Stimulated activated CD8-positive, alpha-beta memory T cell treated with anti-CD3 and anti-CD28 coated beads, Interleukin-4, amount 100 ng/mL, for 48 hours (primary cell): ENCODE measurements around the gene SH3GL1.
"Not testable (repeated sequence)": the region's sequence is repeated elsewhere in the genome, so short reads cannot be mapped to it uniquely, and the experiment has no call there.

Source experiments
- DNase-seq: peaks from one replicate; pipeline ENCODE4 v3.0.0-alpha.2; 2020

Gene SH3GL1

DNA sequence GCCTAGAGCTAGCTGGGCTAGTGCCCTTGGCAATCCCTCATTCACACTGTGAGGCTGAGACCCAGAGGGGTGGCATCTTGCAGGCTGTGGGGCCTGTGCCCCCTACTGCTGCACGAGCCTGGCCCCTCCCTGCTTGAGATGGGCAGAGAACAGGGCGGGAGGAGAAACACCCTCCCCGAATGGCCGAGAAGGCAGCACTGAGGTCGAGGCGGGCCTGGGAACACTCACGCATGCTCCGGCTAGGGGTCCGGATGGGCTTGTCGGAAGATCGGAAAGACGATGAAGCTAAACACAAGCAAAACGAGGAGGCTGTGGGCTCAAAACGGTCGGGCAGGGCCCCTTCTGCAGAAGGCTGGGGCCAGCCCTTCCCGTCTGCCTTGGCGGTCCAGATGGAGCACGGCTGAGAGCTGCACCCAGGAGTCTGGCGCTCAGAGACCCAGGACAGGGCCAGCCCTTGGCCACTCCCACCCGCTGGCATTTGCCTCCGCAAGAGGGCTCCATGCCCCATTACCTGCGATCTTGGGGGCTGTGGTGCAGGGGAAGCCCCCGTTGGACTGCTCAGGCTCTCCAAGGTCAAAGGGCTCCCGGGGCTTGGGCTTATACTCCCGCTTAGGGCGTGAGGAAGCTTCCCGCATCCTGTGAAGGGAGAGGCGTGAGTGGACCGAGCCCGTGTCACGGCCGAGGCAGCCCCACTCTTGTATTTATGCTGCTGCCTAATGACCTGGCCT lies 38.1 kb downstream of the SH3GL1 start:
- no peak for DNase-seq

DNA sequence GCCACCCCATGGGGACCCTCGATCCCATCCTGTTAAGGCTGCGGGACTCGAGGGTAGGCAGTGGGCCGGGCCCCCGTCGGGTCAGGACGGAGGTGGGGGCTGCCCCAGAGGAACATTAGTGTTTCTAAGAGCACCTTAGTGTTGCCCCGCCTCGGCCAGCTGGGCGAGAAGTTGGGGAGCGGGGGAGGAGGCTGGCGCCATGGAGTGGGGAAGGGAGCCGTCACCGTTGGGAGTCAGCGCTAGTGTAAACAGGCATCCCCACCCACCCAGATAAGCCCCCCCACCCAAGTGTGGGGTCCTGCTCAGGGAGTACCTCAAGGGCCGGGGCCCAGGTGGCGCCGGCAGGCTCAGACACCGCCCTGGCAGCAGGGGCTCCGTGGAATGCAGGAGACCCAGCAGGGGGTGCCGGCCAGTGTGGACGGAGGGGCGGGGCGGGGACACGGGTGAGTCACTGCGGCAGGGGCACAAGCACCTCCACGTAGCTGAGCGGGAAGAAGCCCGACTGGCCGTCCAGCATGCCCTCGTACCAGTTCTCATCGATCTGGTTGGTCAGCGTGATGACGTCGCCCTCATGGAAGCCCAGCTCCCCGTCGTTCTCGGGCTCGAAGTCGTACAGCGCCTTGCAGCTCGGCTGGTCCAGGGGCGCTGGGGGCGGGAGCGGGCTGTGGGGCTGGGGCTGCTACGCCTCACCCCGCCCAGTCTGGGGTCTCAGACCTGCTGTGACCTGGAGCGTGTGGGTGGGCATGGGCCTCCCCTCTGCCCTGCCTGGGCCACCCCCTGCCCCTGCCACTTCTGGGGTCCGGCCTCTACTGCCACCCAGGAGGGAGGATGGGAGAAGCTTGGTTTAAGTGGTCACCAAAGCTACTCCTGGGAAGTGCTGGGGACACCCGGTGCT lies 38.9 kb downstream of the SH3GL1 start:
- DNase-seq, result no peak

DNA sequence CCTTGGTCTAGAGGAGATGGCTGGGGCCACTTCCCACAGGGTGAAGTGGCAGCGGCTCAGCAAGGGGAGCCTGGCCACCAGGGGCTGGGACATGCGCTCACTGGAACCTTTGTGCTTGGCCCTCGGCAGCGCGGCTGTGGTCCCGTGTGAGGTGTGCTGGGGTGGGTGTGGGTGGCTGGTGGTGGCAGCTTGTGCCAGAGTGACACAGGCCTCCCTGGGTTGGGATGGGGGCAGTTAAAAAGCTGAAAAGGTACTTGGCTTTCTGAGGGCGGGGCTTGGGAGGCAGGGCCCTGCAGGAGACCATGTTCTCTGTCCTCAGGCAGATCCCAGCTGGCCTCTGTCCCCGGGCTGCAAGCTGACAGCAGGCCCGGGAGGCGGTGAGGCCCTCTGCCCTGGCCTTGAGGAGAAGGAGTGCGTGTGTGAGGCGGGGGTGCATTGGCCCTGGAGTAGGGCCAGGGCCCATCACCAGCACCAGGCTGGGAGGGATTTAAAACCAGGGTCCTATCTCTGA lies 39.7 kb downstream of the SH3GL1 start:
- no peak for DNase-seq

DNA sequence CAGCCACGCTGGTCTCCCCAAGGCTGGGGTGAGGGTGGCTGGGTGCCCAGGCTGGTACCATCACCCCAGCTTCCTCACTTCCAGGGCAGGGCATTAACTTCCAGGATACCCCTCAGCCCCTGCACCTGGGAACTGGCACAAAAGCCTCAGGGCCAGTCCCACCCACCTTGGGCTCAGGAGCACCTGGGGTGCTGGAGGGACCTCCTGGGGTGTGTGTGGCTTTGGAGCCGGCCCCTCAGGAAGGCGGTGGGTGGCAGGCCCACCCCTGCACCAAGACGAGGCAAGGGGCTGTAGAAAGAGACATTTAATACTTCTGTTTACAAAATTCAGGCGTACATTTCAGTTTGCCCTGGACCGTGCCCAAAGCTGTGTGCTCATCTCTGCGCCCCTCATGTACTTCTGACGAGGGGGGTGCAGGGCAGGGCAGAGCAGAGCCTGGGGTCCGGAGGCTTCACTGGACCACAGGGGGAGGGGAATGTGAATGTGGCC lies 40.2 kb downstream of the SH3GL1 start:
- DNase-seq, result no peak

DNA sequence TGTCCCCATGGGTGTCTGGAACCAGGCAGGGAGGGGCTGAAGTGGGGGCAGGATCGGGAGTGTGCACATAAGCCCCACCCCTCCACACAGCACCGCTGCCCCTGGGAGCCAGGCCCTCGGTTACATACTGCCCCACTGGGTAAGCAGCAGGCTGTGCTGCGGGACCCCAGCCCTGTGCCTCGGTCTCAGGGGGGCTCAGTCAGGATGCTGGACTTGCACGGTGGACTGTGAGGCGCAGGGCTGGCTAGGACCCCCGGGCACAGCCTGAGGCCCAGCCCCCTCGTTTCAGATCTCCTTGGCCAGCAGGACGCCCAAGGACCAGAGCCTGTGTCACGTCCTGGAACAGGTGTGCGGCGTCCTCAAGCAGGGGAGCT lies 40.7 kb downstream of the SH3GL1 start:
- no peak for DNase-seq

DNA sequence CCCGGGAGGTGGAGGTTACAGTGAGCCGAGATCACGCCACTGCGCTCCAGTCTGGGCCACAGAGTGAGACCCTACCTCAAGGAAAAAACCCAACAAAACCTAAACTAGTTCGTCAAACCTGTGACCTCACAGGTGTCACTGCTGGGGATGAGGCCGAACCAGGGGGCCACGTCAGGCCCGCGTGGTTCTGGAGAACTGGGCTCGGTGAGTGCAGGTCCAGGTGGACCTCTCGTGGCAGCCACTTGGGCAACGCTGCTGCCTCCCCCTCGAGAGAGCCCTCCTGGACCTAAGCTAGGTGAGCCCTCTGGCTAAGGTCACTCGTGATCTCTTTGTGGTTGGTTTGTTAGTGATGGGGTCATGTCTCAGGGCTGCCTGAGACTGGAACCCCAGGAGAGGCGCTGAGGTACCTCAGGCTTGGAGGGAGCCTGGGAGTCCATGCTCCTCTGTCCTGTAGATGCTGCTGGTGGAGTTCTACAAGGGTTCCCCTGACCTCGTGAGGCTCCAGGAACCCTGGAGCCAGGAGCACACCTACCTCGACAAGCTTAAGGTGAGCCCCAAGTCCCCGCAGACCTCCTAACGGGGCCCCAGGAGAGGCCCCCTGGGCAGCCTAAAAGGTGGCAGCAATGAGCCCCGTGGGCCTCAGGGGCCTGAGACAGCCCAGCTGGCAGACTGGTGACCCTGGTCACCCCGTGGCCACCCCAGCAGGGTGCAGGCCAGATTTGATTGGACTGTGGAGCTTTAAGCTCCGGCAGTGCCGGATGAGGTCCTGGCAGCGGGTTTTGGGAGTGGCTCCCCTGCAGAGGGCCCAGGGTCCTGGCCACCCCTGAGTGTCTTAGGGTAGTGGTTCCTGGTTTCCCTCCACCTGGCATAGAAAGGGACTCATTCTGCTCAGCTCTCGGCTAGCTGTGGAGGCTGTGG lies 41.4 kb downstream of the SH3GL1 start:
- no peak for DNase-seq

DNA sequence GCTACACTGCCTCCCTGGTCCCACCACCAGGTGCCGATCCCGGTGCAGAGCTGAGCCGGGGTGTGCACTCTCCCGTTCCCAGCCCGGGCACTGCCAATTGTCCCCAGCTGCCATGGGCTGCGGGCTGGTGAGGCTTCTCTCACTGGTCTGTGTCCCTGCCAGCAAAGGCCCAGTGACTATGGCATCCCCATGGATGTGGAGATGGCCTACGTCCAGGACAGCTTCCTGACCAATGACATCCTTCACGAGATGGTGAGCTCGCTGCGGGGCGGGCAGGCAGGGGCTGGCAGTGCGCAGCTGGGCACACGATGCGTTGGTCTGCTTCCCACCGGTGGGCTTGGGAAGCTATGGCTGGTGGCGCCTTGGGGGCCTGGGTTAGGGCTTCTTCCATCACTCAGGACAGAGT lies 42.4 kb downstream of the SH3GL1 start:
- no peak for DNase-seq

DNA sequence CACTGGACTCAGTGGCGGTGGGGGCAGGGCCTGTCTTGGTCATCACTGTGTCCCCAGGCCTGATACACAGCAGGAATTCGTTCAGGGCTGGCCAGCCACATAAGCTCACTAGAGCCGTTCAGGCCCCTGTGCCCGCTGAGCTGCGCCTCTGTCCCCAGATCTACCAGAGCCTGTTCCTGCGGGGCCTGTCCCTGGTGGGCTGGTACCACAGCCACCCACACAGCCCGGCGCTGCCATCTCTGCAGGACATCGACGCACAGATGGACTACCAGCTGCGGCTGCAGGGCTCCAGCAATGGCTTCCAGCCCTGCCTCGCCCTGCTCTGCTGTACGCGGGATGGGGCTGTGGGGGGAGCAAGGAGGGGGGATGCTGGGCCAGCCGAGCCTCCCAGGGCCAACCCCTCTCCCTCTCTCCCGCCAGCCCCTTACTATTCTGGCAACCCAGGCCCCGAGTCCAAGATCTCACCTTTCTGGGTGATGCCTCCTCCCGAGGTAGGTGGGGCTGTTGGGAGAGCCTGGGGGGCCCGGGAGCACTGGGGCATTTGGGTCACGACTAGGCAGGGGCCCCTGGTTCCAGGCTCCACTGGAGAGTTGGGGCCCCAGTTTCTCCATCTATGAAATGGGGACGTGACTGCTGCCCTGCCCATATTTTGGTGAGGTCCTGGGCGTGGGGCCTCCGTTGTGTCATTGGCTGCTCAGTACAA lies 43.1 kb downstream of the SH3GL1 start:
- DNase-seq, result no peak

DNA sequence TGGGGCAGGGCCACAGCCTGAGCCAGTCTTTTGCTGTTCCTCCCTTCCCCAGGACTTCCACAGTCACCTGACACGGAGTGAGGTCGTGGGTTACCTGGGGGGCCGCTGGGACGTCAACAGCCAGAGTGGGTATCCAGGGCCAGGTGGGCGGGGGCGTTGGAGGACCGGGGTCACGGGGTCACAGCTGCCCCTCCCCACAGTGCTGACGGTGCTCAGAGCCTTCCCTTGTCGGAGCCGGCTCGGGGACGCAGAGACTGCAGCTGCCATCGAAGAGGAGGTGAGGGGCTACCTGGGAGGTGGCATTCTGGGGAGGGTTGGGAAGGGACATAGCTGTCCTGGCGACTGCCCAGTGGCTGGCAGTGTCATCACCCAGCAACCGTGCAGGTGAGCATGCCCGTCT lies 45.5 kb downstream of the SH3GL1 start:
- DNase-seq, result no peak

DNA sequence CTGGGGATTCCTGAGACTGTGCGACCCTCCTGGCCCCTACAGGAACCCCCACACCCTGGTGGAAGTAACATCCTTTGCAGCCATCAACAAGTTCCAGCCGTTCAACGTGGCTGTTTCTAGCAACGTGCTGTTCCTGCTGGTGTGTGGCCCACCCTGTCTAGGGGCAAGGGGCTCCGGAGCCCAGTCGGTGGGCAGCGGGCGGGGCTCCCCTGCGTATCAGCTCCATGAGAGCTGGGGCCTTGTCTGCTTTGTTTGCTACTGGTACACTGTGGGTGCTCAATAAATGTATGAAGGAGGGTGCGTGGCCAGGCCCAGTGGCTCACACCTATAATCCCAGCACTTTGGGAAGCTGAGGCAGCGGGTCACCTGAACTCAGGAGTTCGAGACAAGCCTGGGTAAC lies 46.1 kb downstream of the SH3GL1 start:
- no peak for DNase-seq

DNA sequence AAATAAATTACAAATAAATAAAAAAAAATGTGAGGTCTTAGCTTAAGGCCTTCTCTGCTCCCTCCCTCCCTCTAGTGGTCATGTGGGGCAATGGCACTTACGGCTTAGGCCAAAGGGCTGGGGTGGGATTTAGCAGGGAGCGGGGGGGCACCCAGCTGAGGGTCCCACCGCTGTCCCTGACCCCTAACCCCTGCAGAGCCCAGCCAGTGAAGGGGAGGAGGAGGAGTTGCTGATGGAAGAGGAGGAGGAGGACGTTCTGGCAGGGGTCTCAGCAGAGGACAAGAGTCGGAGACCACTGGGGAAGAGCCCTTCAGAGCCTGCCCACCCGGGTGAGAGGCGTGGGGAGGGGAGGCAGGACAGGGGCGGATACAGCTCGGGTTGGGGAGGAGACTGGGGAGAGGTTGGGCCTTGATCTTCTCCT lies 47.6 kb downstream of the SH3GL1 start:
- peak; percentile 75 for DNase-seq

DNA sequence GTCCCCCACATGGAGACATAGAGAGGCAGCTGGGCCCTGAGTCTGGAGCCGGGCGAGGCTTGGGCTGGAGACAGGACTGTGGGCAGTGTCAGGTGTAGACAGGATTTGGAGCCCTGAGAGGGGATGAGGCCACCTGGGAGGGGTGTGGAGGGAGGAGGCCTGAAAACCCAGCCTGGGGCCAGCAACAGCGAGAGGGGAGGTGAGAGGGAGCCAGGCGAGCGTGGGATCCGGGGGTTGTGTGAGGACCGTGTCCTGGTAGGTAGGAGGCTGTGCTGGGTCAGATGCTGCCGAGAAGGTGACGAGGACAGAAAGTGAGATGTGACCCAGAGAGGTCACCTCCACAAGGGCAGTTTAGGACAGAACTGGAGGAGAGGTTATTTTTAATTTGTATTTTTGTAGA lies 49.6 kb downstream of the SH3GL1 start:
- no peak for DNase-seq

DNA sequence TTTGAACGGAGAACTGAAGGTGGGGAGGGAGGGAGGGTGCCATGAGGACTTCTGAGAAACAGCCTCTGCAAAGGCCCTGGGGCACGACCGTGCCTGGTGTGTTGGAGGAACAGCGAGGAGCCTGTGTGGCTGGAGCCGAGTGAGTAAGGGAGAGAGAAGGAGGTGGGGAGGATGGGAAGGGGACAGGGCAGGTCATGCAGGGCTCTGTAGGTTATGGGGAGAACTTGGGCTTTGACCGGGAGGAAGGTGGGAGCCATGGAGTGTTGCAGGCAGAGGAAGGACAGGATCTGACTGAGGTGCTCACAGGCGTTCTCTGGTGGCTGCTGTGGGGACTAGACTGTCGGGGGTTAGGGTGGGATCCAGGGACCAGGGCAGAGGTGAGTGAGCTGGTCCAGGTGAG lies 50.2 kb downstream of the SH3GL1 start:
- DNase-seq, result no peak

DNA sequence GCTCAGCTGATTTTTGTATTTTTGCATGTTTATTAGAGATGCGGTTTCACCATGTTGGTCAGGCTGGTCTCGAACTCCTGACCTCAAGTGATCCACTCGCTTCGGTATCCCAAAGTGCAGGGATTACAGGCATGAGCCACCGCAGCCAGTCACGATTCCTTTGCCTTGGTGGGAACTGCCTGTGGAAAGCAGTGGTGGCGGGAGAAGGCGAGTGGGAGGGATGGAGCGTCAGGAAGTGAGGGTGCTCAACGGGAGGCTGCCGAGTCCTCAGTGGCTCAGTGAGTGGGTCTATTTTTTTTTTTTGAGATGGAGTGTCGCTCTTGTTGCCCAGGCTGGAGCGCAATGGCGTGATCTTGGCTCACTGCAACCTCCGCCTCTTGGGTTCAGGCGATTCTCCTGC lies 51.1 kb downstream of the SH3GL1 start:
- not testable (repeated sequence) for DNase-seq

DNA sequence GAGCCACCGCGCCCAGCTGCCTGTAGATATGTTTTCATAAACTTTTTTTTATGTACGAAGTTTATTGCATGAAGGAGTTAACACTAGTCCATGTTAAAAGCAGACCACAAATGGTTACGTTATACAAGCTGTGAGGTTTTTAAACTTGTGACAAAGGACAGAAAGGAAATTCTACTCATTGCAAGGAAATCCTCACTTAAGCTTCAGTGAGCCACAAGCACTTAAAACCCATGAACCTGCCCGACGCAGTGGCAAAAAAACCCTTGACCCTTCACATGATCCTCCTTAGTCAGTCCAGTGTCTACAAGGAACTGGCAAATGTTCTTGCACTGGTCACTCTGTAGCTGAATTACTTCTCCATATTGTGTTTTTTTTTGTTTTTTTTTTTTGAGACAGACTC lies 52.8 kb downstream of the SH3GL1 start:
- DNase-seq, result no peak

DNA sequence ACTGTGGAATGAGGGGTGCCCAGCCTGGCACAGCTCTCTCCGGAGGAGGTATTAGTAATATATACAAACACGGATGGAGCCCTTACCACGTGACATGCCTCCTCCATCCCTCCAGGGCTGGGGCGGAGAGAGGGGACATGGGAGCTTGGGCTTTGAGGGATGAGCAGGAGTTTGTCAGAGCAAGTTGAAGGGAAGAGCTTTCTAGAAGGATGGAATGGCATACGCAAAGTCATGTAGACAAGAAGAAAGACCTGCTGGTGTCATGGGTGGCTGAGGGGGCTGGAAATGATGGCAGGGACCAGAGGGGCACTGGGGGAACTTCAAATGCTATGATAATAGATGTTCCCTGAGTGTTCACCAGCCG lies 54.3 kb downstream of the SH3GL1 start:
- DNase-seq, result no peak

DNA sequence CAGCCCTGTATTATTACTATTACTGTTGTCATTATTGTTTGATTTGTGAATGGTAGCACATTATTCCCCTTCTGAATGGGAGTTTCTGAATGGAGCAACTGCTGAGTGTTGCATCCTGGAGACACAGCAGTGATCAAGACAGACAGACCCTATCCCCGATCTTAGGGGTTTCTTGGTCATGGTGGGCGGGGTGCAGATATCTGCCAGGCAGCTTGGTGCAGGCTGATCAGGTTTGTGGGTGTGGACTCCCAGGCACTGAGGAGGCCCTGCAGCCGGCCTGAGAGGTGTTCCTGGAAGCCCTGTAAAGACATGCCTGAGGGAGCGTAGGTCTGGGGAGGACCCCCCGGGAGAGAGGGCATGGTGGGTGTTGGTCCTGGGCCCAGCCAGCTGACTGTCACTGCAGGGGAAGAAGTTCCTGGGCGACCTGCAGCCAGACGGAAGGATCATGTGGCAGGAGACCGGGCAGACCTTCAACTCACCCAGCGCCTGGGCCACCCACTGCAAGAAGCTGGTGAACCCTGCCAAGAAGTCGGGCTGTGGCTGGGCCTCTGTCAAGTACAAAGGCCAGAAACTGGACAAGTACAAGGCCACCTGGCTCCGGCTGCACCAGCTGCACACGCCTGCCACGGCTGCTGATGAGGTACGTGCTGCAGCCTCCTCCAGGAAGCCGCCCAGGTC lies 54.9 kb downstream of the SH3GL1 start:
- DNase-seq, result no peak

DNA sequence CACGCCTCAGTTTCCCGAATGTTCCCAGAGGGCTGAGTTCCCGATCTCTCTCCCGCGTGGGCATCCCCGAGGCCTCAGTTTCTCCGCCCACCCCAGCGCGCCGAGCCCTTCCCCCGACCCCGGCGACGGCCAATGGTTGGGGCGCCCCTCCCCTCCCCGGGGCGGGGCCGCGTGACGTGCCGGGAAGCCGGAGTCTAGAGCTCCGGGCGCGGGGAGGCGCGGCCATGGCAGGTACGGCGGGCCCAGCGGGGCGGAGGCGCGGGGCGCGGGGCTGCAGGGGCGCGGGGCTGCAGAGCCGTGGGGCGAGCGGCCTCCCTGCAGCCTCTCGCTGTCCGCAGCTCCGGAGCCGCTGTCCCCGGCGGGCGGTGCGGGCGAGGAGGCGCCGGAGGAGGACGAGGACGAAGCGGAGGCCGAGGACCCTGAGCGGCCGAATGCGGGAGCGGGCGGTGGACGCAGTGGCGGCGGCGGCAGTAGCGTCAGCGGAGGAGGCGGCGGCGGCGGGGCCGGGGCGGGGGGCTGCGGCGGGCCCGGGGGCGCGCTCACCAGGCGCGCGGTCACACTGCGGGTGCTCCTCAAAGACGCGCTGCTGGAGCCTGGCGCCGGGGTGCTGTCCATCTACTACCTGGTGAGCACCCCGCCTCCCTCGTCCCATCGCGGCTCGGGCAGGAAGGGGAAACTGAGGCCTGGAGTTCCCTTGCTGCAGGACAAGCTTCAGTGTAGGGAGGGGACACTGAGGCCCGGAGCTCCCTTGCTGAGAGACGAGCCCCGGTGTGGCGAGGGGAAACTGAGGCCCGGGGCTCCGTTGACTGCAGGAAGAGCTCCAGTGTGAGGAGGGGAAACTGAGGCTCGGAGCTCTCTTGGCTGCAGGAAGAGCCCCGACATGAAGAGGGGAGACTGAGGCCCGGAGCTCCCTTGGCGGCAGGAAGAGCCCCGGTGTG lies 56.7 kb downstream of the SH3GL1 start, which contains the start of gene MPND:
MPND (plus strand) TSS at position 193 of the 938 bp plus-strand sequence; CDS start at position 225, 32 bp downstream.
- DNase-seq, result peak; percentile 96

DNA sequence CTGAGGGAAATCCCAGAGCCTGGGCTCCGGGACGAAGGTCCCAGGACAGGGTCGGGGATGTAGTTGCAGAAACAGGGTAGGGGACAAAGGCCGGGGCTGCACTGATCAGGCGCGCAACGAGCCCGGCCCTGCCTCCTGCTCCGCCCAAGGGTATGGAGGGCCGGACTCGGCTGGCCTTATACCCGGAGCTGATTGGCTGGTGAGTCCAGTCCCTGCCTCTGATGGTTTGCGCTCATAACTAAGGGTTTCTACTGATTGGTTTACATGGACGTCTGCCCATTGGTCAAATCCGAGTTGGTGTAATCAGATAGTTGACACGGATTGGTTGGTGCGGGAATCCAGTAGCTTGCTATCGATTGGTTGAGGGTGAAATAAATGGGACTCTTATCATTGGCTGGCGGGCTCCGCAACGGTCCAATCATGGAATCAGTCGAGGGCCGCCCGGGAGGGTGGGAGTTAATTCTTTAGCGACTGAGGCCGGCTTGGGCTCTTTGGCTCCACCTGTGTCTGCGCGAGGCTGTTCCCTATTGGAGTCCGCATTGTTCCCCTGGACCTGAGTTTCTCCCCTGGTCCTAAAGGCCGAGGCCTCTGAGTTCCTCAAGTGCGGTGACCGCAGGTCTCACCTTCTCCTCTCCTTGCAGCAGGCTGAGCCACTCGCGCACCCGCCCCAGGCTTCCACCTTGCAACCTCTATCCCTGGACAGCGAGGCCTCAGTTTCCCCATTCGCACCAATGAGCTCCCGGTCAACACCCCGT lies 57.6 kb downstream of the SH3GL1 start:
- DNase-seq, result peak; percentile 92

DNA sequence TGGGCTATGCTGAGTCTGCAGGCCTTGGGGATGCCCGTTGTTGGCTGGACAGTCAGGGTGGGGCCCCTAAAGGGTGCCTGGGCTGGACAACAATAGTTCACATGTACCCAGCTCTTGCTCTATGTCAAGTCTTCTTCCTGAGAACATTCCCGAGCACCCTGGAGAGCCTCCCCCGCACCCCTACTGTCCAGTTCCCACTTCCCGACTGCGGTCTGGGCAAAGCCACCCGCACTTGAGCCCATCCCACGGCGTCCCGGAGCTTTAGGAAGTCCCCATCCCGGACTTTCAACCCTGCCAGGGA lies 58.1 kb downstream of the SH3GL1 start:
- DNase-seq, result no peak
